Skeletal muscle cell (primary cell): ENCODE results near the gene GAPT.

ENCODE experiments used
- DNase-seq: peaks from one replicate; pipeline ENCODE4 v3.0.0-alpha.2; 2010; ENCODE audit warnings: low read depth
- H3K4me3 ChIP-seq: 2 replicates; pipeline ENCODE4 v1.5.1; 2011; ENCODE audit warnings: low read depth, mild to moderate bottlenecking, control low read depth, low read length, moderate library complexity

The GAPT gene

DNA sequence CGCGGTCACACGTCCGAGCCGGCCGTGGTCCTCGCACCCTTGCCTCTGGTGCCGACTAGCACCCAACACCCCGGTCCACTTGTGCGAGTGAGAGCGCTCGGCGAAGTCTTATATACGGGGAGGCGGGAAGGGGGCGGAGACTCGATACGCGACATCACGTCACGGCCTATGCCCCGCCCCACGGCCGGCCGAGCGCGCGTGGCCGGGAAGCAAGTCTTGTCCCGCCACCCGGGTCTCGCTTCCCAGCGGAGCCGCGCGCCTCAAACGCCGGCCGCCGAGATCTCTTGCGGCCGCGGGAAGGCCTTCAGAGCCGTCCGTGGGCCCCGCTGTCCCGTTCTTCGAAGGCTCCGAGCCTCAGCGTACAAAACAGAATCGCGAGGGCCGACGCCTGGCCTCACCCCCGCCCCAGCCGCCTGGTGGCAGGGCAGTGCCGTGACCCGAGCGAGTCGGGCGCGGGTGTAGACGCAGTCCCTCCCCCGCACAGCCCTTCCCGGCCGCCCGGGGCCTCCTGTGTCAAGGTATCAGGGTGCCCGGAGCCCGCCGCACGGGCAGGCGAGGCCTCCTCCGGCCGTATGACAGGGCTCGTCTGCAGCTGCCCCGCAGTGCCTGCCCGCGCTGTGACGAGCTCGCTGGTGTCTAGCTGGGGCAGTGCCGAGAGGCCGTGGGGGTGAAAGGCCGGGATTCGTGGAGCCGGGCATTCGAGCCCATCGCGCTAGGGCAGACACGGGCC, 31.1 kb upstream of the GAPT start, which contains the start of gene PLK2:
PLK2 (minus strand) TSS at position 85 of the 730 bp plus-strand sequence. CDS start 127 bp downstream, outside the sequence.
- H3K4me3 ChIP-seq, result peak within 1 kb of the TSS; percentile 90

GRCh38 chr5:58460732-58461286, 30.4 kb upstream of the GAPT start:
- DNase-seq, result peak; percentile 44
- peak overlapping the region; percentile 90 for H3K4me3 ChIP-seq

More for the DNA sequence above, 31.1 kb upstream of the GAPT start, which contains the start of gene PLK2:
- peak; percentile 77 for DNase-seq

- no peak for DNase-seq
- H3K4me3 ChIP-seq, result no peak overlapping the region
These were observed 29.1 kb upstream of the GAPT start for GRCh38 chr5:58462154-58462553.

DNA sequence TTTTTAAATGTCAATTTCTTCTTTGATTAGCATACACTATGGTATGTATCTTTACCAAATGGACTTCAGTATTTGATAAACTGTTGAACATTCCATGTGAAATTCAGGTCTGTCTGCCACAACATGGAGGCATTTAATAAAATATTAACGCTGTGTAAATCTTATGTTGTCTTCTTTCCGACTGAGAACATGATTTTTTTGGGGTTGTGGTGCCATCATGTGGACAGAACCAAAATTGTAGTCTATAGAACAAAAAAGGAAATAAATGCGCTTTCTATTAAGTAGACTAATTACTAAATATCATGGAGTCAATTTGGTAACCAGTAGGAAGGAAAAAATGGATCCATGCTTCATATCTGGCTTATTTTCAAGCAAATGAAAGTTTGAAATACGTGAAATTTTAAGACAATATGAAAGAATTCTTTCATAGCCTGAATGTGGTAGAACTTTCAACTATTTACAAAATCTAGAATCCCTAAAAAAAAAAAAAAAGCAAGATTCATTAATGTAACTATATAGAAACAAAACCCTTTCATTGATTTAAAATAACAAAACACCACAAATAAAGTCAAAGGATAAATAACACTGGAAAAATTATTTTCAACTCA, 28.5 kb upstream of the GAPT start:
- DNase-seq, result no peak
- H3K4me3 ChIP-seq, result no peak overlapping the region

GRCh38 chr5:58466939-58467338, 24.3 kb upstream of the GAPT start:
- H3K4me3 ChIP-seq, result no peak overlapping the region
- no peak for DNase-seq

DNA sequence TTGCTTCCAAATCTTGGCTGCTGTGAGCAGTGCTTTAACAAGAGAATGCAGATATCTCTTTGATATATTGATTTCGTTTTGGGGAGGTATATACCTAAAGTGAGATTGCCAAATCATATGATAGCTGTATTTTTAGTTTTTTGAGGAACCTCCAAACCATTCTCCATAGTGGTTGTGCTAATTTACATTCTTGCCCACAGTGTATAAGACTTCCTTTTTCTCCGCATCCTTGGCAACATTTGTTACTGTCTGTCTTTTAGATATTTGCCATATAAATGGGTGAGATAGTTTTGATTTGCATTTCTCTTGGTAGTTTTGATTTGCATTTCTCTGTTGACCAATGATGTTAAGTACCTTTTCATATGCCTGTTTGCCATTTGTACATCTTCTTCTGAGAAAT, 21.3 kb upstream of the GAPT start:
- H3K4me3 ChIP-seq, result no peak overlapping the region
- no peak for DNase-seq

DNA sequence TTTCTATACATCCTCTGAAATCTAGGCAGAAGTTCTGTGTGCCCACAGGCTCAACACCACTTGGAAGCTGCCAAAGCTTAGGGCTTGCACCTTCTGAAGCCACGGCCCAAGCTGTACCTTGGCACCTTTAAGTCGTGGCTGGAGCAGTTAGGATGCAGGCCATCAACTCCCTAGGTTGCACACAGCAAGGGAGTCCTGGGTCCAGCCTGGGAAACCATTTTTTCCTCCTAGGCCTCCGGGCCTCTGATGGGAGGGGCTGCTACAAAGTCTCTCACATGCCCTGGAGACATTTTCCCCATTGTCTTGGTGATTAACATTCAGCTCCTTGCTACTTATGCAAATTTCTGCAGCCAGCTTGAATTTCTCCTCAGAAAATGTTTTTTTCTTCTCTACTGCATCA, 15.8 kb upstream of the GAPT start:
- no peak overlapping the region for H3K4me3 ChIP-seq
- no peak for DNase-seq

DNA sequence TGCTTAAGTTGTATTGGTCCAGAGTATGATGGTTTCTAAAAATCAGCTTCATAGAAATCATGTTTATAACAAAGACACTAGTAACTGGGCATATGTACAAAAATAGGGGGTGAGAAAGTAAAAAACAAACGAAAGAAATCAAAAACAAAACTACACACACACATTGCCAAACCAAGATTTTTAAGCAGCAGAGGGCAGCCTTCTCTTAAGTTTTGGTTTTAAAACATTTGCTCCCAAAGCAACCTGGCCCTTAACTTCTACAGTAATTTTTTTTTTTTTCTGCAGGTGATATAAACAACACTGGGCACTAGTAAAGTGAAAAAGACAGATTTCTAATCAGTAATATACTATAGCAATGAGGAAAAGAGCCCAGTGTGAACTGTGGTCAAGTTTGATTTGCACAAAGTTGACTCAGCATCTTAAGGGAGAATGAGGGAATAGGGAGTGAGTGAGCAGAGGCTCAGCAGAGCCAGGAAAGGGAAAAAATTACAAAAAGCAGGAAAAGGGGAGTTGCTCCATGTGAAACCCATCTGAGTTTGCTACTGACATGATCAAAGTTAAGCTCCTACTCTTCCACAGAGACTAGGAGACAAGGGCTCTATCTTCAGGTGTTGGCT, 13.4 kb upstream of the GAPT start:
- no peak for DNase-seq

GRCh38 chr5:58481066-58481676, 10.1 kb upstream of the GAPT start:
- H3K4me3 ChIP-seq, result no peak overlapping the region
- no peak for DNase-seq

More for the DNA sequence above, 13.4 kb upstream of the GAPT start:
- no peak overlapping the region for H3K4me3 ChIP-seq

DNA sequence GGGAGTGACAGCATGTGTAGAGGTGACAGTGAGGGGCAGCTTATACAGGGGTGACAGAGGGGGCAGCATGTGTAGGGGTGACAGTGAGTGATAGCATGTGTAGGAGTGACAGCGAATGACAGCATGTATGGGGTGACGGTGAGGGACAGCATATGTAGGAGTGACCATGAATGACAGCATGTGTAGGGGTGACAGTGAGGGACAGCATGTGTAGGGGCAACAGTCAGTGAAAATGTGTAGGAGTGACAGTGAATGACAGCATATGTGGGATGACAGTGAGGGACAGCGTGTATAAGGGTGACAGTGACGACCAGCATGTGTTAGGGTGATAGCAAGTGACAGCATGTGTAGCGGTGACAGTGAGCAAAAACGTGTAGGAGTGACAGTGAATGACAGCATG, 9.4 kb upstream of the GAPT start:
- H3K4me3 ChIP-seq, result no peak overlapping the region
- no peak for DNase-seq

- no peak overlapping the region for H3K4me3 ChIP-seq
- DNase-seq, result no peak
These were observed 8.7 kb upstream of the GAPT start for GRCh38 chr5:58482536-58482935.

DNA sequence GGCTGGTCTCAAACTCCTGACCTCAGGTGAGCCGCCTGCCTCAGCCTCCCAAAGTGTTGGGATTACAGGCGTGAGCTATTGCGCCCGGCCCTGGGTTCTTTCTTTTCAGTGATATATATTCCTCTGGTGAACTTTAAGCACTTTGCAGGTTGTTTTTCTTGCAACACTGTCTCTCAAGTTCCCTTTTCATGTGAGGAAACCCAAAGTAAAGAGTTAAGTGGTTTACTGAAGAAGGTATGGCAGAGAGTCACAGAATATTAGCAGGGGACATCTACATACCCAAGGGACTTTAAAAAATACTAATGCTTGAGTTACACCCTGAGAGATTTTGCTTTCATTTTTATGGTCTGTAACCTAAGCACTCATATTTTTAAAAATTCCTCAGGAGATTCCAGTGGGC, 6.7 kb upstream of the GAPT start:
- no peak overlapping the region for H3K4me3 ChIP-seq
- no peak for DNase-seq

DNA sequence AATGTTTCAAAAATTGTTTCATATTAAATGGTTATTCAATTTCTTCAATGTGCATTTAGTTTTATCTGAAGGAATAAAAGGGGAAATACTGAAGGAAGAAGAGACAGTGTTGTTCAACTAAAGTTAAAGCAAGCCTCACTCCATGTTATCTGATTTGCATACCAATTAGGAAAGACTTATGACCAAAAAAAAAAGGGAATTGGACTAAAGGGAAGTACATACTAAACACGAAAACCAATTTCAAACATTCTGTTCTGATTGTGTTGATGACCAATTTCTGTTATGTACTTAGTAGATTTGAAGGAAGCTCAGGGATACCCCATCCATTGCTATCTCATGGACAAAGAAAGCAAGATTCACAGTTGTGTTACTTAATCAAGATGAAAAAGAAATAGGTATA, 4.9 kb upstream of the GAPT start:
- H3K4me3 ChIP-seq, result no peak overlapping the region
- no peak for DNase-seq

- no peak overlapping the region for H3K4me3 ChIP-seq
- no peak for DNase-seq
These were observed 709 bp upstream of the GAPT start for GRCh38 chr5:58490402-58491050.

GRCh38 chr5:58493141-58493540, 1.9 kb downstream of the GAPT start:
- H3K4me3 ChIP-seq, result no peak overlapping the region

GRCh38 chr5:58496488-58496887, 5.3 kb downstream of the GAPT start:
- no peak for DNase-seq
- no peak overlapping the region for H3K4me3 ChIP-seq

More at GRCh38 chr5:58493141-58493540, 1.9 kb downstream of the GAPT start:
- no peak for DNase-seq

GRCh38 chr5:58497386-58497785, 6.2 kb downstream of the GAPT start:
- H3K4me3 ChIP-seq, result no peak overlapping the region

GRCh38 chr5:58497921-58498320, 6.7 kb downstream of the GAPT start:
- no peak for DNase-seq
- no peak overlapping the region for H3K4me3 ChIP-seq

More at GRCh38 chr5:58497386-58497785, 6.2 kb downstream of the GAPT start:
- DNase-seq, result no peak

DNA sequence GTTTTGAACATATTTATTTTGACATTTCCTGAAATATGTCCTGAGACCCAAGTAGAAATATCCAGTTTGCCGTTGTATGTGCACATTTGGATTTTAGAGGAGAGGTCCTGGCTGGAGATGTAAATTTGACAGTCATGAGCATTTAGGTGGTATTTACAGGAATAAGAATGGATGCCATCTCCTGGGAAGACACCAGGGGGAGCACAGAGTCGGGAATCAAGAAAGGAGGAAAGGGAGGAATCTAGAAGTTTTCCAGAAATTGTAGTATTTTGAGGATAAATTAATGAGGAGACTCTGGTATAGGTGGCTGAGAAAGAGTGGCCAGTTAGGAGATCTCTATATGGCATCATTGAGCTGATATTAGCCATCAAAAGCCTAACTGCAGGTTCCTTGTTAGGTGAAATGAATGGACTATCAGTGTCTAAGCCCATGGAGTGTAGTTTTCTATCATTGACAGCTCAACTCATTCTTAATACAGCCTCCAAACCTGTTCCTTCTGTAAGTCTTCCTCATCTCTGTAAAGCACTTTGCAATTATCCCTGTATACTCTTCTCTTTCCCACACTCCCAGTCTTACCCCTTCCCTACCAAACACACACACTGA, 7.2 kb downstream of the GAPT start:
- no peak overlapping the region for H3K4me3 ChIP-seq
- peak; percentile 5 for DNase-seq
